HT1080 (cell line): ENCODE results near the gene ATG10. TPM values are rescaled to one million over a fixed set of nuclear protein-coding genes. Genes with fewer than 3 reads are reported as not detected.

ENCODE experiments used
- small RNA-seq: library from RNA; depleted of rRNA; stranded (forward); fragments of <200 nt; gene quantifications from one replicate; pipeline ENCODE3, GENCODE V24; 2014
- total RNA-seq: library from RNA; depleted of rRNA; stranded (reverse); fragments of >200 nt; shearing (Covaris generic); gene quantifications from 2 replicates; pipeline ENCODE4 v1.2.3, GENCODE V29; 2014; rRNA removed

ATG10 gene
- total RNA-seq, 1 experiment from 2014 or later = 4.5 TPM

Small RNAs within 50 kb of the gene (small RNA-seq; reads per million reads assigned to genes)
- gene AC010598.1 = not detected
- gene RN7SL378P = not detected

Other genes with a start within 250 kb of the ATG10 start
- gene SSBP2, start 220.9 kb upstream of the ATG10 start, total RNA-seq = 8.6 and 11.2 TPM in 2 replicates